ENCODE measurements around the gene ALX4. TPM values are rescaled to one million over a fixed set of nuclear protein-coding genes. Genes with fewer than 3 reads are reported as not detected.

ALX4 gene
- total and polyA plus RNA-seq, 9 of the 15 experiments (the other 6 are each of a cell fraction or from before 2014, with no cell fraction given), result 0.07 to 1.2 (median 0.33) TPM

DNA sequence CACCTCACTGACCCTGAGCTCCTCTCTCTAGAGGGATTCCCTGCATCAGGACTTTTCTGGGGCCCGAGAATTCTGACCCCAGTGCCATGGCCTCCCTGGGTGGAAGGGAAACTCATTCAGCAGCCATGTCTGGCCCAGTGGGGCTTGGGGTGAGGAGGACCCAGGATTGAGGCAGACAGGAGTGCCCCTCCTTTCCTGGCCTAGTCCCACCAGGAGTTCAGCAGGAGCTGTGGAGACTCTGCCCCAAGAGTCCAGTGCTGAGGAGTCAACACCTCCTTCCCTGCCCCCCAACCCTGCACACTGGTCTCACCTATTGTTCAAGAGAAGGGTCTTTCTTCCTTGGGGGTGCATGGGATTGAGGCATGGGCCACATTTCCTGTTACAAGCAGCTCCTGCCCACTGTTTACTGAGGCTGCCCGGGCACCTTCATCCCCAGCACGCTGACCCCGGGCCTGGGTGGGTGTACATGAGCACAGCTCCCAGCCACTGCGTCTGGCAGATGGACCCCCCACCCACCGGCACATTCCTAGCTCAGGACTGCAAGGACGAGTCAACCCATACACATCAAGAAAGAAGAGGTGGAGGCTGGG, 33.9 kb downstream of the ALX4 start:
- H3K4me1 ChIP-seq (replicated peaks in 1 of 2; ENCODE audit: control insufficient read depth in 2 of 2, insufficient read depth in 2 of 2, low read length in 2 of 2), result peaks cover 9 to 14% of the 10 kb centered on the region in 2 experiments
- in situ Hi-C loops (cut with MboI), result no loop called here

DNA sequence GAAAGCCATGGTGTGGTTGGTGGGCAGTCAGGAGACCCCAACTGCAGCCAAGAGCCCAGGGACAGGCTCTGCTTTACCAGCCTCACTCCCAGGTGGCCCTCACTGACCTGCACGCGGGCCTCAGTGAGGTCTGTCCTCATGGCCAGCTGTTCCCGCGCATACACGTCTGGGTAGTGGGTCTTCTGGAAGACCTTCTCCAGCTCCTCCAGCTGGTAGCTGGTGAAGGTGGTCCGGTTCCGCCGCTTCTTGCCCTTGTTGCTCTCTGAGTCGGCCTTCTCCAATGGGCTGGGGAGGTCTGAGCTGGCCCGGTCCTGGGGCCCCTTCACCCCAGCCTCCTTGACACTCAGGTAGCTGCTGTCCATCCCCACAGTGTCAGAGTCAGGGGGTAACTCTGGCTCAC, 34.7 kb downstream of the ALX4 start:
- H3K9ac ChIP-seq (ENCODE audit: insufficient read depth in 1 of 2, low read depth in 2 of 2, low read length in 2 of 2), result no peak overlapping the region
- no TSS peak for BruUV-seq (replicated peaks)
- H3K27ac ChIP-seq (ENCODE audit: extremely low read depth, low read depth, low read length), result no peak overlapping the region
- H3K27me3 ChIP-seq (ENCODE audit: control insufficient read depth in 2 of 2, insufficient read depth in 2 of 2, low read length in 2 of 2), result peaks cover 0 to 9% of the 10 kb centered on the region in 2 experiments; a peak in 2 of 5 replicates
- ATAC-seq (no peak), DNase-seq (ENCODE audit: extremely low read depth in 1 of 4, low spot score in 3 of 4) (no peak), FAIRE-seq (no peak)
- in situ Hi-C loops (cut with MboI), result no loop called here
- no peaks in the 10 kb centered on the region for H3K9me3 ChIP-seq (replicated peaks; ENCODE audit: control insufficient read depth, insufficient read depth, low read depth, low read length)
- peaks cover 17 to 20% of the 10 kb centered on the region in 2 experiments for H3K4me1 ChIP-seq (replicated peaks in 1 of 2; ENCODE audit: control insufficient read depth in 2 of 2, insufficient read depth in 2 of 2, low read length in 2 of 2)
- H3K9me1 ChIP-seq (ENCODE audit: control insufficient read depth, insufficient read depth, low read length), result no peaks in the 10 kb centered on the region
- no peaks in the 10 kb centered on the region for H3K36me3 ChIP-seq (ENCODE audit: control insufficient read depth, insufficient read depth, low read length)
- H3K4me2 ChIP-seq (ENCODE audit: insufficient read depth, low read length), result no peak overlapping the region
- no peak overlapping the region for H3K4me3 ChIP-seq
- POLR2A ChIA-PET, result interaction anchor here (0.6 to 1.3 kb wide), 3 partner anchors 18 to 142 kb away, joined by 3 to 4 read pairs (median 4); no protein-coding TSS in a partner anchor
- H3K79me2 ChIP-seq (ENCODE audit: control insufficient read depth, insufficient read depth, low read length), result no peaks in the 10 kb centered on the region
- CTCF ChIA-PET (ENCODE audit: low intra/inter-chr PET ratio), result no interaction called here
- H4K20me1 ChIP-seq (replicated peaks; ENCODE audit: control insufficient read depth, insufficient read depth, low read length), result peaks cover 3% of the 10 kb centered on the region; the same call in 1 of the 2 replicates
- 48% methylated on average over 10 of the region's 10 CpGs for WGBS (ENCODE audit: insufficient coverage, low coverage, missing lambda C conversion rate)
- no peak overlapping the region for H2AFZ ChIP-seq (ENCODE audit: low read depth, low read length)
- intact Hi-C loops (cut with micrococcal nuclease), result no loop called here
- TF ChIP-seq, protein P1, sequence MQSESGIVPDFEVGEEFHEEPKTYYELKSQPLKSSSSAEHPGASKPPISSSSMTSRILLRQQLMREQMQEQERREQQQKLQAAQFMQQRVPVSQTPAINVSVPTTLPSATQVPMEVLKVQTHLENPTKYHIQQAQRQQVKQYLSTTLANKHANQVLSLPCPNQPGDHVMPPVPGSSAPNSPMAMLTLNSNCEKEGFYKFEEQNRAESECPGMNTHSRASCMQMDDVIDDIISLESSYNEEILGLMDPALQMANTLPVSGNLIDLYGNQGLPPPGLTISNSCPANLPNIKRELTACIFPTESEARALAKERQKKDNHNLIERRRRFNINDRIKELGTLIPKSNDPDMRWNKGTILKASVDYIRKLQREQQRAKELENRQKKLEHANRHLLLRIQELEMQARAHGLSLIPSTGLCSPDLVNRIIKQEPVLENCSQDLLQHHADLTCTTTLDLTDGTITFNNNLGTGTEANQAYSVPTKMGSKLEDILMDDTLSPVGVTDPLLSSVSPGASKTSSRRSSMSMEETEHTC (IDR thresholded peaks at IDR 0.05), result no peak
- TF ChIP-seq, protein P2, sequence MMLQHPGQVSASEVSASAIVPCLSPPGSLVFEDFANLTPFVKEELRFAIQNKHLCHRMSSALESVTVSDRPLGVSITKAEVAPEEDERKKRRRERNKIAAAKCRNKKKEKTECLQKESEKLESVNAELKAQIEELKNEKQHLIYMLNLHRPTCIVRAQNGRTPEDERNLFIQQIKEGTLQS (IDR thresholded peaks at IDR 0.05), result no peak
- TF ChIP-seq, protein P2 (CRISPR knock-in tag; conservative IDR thresholded peaks at IDR 0.05), result no peak
- no peak for TF ChIP-seq MYNN (IDR thresholded peaks at IDR 0.05)
- no peak for TF ChIP-seq MYNN (CRISPR knock-in tag; IDR thresholded peaks at IDR 0.05)
- no peak for TF ChIP-seq CHD4 (IDR thresholded peaks at IDR 0.05; ENCODE audit: insufficient read depth, insufficient replicate concordance, low read depth, low read length, poor library complexity, severe bottlenecking)
- no peak for TF ChIP-seq TAF7 (tag; IDR thresholded peaks at IDR 0.05)
- TF ChIP-seq SMAD4 (CRISPR knock-in tag; conservative IDR thresholded peaks at IDR 0.05), result no peak
- no peak for TF ChIP-seq ATF1 (CRISPR knock-in tag; IDR thresholded peaks at IDR 0.05)
- no peak for TF ChIP-seq ATF1 (tag; IDR thresholded peaks at IDR 0.05)
- no peak for TF ChIP-seq ZNF668 (CRISPR knock-in tag; IDR thresholded peaks at IDR 0.05)
- TF ChIP-seq BACH1 (tag; IDR thresholded peaks at IDR 0.05), result no peak
- TF ChIP-seq GABPB2 (CRISPR knock-in tag; conservative IDR thresholded peaks at IDR 0.05), result no peak
- no peak for TF ChIP-seq RBM39 (optimal IDR thresholded peaks at IDR 0.05; ENCODE audit: low read depth, low read length)

More for the DNA sequence above, 33.9 kb downstream of the ALX4 start:
- no peaks in the 10 kb centered on the region for H3K9me1 ChIP-seq (ENCODE audit: control insufficient read depth, insufficient read depth, low read length)
- H3K27me3 ChIP-seq (ENCODE audit: control insufficient read depth in 2 of 2, insufficient read depth in 2 of 2, low read length in 2 of 2), result peaks cover 0 to 9% of the 10 kb centered on the region in 2 experiments; a peak in 2 of 5 replicates
- no peak overlapping the region for H3K4me3 ChIP-seq
- FAIRE-seq, result no peak
- WGBS (ENCODE audit: insufficient coverage, low coverage, missing lambda C conversion rate), result 15% methylated on average over 7 of the region's 7 CpGs
- ATAC-seq, result no peak
- intact Hi-C loops (cut with micrococcal nuclease), result no loop called here
- H3K9ac ChIP-seq (ENCODE audit: insufficient read depth in 1 of 2, low read depth in 2 of 2, low read length in 2 of 2), result no peak overlapping the region
- no peak overlapping the region for H3K4me2 ChIP-seq (ENCODE audit: insufficient read depth, low read length)
- no peak overlapping the region for H2AFZ ChIP-seq (ENCODE audit: low read depth, low read length)
- no peak overlapping the region for H3K27ac ChIP-seq (ENCODE audit: extremely low read depth, low read depth, low read length)
- H3K36me3 ChIP-seq (ENCODE audit: control insufficient read depth, insufficient read depth, low read length), result no peaks in the 10 kb centered on the region
- DNase-seq (ENCODE audit: extremely low read depth in 1 of 4, low spot score in 3 of 4), result no peak
- POLR2A ChIA-PET, result interaction anchor here (0.6 to 1.3 kb wide), 3 partner anchors 19 to 143 kb away, joined by 3 to 4 read pairs (median 4); no protein-coding TSS in a partner anchor
- TF ChIP-seq KAT2B (IDR thresholded peaks at IDR 0.05; ENCODE audit: low read depth, low read length) (no peak), BCL6 (CRISPR knock-in tag; IDR thresholded peaks at IDR 0.05) (no peak)
- H3K9me3 ChIP-seq (replicated peaks; ENCODE audit: control insufficient read depth, insufficient read depth, low read depth, low read length), result no peaks in the 10 kb centered on the region
- CTCF ChIA-PET (ENCODE audit: low intra/inter-chr PET ratio), result interaction anchor here (0.5 kb wide), 1 partner anchor 33 kb away, joined by 5 read pairs; no protein-coding TSS in a partner anchor
- H3K79me2 ChIP-seq (ENCODE audit: control insufficient read depth, insufficient read depth, low read length), result no peaks in the 10 kb centered on the region
- no TSS peak for BruUV-seq (replicated peaks)
- no peaks in the 10 kb centered on the region; the same call in 1 of the 2 replicates for H4K20me1 ChIP-seq (replicated peaks; ENCODE audit: control insufficient read depth, insufficient read depth, low read length)
